Islet of Langerhans (tissue), 1 donor: ENCODE measurements around the gene SYNGR4.

Experiments
- FAIRE-seq: peaks from one replicate; lab custom pipeline; 2011; peaks lifted over from hg19 to GRCh38; lab: Jason Lieb, UNC

Gene SYNGR4

GRCh38 chr19:48341515-48342413, 22.4 kb upstream of the SYNGR4 start:
- FAIRE-seq = no peak

DNA sequence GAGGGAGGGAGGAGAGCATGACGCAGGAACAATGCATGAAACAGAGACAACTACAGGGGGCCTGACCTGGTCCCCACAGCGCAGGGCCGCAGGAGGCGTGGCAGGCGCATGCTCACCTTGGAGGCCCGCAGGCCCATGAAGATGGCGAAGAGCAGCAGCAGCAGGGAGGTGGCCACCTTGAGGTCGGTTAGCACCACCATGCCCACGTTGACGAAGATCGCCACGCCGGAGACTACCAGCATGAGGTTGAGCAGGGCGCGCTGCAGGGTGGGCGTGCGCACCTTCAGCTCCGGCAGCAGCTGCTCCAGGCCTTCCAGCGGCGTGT, 21.8 kb upstream of the SYNGR4 start:
- FAIRE-seq = no peak

DNA sequence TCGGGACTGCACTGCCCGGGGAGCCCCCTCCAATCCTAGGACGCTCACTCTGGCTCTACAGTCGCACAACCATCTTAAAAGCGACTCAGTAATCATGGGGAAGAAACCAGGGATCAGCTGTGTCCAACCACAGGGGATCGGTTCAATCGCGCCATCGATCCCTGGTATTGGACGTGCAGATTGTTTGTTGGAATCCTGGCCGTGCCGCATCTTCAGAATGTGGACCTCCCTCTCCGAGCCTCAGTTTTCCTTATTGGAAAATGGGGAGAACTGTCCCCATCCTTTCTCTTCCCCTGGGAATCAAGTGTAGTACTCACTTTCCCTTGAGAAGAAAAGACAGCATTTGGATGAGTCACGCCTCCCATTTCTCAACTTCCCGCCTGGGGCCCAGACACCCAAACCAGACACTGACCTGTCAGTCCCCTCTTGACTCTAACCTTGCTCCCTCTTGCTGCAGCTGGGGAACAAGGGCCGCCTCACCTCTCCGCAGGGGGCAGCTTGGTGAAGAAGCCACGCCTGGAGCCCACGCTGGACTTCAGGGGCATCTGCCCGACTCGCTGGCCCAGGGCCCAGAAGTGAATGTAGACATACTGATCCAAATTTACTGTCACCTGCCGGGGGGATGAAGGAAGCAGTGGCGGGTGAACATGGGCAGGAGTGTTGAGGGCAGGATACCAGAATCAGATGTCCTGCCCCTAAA, 21.2 kb upstream of the SYNGR4 start:
- no peak for FAIRE-seq

- FAIRE-seq = no peak
Observed at GRCh38 chr19:48344892-48345291, 19.3 kb upstream of the SYNGR4 start.

DNA sequence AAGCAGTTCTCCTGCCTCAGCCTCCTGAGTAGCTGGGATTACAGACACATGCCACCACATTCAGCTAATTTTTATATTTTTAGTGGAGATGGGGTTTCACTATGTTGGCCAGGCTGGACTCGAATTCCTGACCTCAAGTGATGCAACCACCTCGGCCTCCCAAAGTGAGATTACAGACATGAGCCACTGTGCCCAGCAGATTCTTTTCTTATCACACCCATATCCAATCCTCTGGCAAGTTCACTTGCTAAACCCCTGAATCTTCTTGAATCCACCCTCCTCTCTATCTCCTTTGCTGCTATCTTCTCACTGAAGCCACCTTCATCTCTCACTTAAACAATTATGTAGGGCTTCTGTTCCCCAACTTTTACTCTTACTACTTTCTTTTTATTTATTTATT, 18.0 kb upstream of the SYNGR4 start:
- FAIRE-seq = no peak

GRCh38 chr19:48348045-48348444, 16.1 kb upstream of the SYNGR4 start:
- no peak for FAIRE-seq

DNA sequence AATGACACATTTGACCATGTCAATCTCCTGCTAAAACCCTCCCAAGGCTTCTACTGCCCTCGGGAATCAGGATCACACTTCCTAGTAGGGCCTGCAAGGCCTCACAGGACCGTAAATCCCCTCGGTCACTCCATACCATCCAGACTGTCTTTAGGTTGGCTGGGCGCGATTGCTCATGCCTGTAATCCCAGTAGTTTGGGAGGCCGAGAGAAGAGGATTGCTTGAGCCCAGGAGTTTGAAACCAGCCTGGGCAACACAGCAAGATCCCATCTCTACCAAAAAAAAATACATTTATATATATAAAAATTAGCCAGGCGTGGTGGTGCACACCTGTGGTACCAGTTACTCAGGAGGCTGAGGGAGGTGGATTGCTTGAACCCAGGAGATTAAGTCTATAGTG, 15.4 kb upstream of the SYNGR4 start:
- FAIRE-seq = no peak

DNA sequence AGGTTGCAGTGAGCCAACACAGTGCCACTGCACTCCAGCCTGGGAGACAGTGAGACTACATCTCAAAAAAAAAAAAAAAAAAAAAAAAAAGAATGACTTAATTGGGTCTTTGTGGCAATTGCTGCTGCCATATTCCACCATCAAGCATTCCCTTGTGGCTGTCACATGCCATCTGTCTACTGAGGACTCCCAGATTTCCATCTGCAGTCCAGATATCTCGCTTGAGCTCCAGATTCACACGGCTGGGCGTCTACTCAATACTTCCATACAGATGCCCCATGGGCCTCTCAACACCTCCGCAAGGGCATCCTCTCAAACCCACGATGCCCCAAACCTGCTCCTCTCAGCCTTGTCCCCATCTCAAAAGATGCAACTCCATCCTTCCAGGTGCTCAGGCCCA, 13.3 kb upstream of the SYNGR4 start:
- no peak for FAIRE-seq

GRCh38 chr19:48351341-48351752, 12.8 kb upstream of the SYNGR4 start:
- no peak for FAIRE-seq

GRCh38 chr19:48353677-48354076, 10.5 kb upstream of the SYNGR4 start:
- no peak for FAIRE-seq

- FAIRE-seq = no peak
Observed at GRCh38 chr19:48354332-48354992, 9.7 kb upstream of the SYNGR4 start.

DNA sequence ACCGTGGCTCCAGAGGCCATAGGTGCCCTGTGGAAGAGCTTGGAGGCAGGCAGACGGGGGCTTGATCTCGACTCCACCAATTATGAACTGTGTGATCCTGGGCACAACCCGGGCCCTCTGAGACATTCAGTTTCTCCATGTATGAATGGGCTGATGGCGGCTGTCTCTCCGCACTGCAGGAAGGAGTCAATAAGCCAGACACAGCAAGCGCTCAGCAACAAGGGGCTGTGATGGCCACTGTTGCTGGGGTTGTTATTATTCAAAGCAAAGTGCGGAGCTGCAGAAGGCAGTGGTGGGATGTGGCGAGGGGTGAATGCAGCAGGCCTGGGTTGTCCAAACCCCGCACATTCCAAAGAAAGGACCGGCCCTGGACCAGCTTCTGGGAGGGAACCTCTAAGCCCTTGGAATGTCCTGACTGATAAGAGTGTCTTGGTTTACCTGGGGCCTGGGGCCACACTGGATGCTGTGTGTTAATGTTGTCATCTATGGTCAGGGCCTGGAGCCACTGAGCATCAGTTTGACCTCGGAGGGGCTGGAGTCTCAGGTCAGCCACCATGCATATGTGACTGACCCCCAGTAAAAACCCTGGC, 8.7 kb upstream of the SYNGR4 start:
- no peak for FAIRE-seq

GRCh38 chr19:48359123-48359522, 5.0 kb upstream of the SYNGR4 start:
- FAIRE-seq = no peak

DNA sequence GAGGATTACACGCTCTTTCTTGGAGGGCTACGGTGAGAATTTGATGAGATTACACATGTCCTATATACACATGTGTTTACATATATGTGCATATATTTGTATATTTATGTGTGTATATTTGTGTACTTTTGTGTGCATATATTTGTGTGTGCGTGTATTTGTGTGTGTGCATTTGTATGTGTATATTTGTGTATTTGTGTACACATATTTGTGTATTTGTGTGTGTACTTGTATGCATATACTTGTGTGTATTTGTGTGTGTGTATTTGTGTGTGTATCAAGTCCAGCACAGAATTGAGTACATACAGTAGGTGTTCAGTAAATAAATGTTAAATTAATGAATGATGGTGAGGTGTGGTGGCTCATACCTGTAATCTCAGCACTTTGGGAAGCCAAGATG, 2.3 kb upstream of the SYNGR4 start:
- FAIRE-seq = no peak

DNA sequence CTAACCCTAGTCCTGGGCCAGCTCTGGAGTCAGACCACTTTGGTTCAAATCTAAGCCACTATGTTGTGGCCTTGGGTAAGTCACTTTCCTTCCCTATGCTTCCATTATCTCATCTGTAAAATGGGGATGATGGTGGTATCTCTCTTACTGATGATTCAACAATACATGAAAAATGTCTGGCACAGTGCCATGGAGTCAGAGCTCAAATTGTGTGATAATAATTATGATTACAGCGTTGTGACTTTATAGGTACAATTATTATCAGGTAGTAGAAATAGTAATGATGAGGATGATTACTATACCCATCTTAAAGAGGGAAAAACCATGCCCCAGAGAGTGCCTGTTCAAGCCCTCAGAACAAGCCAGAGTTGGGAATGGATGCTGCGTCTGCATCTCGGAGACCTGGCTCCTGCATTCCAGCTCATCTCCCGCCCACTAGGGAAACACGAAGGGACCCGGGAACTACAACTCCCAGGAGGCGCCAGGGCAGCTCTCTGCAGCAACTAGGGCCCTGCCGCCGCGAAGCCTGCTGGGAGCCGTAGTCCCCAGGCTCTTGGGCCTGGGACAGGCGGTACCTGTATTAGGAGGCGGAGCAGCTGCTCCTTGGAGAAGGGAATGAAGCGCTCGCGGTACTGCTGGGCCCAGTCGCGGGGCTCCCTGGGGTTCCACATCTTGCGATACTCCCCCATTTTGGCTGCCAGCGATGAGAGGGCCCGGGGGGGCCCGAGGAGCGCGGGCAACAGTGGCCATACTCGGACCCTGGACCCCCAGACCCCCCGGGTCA, 1.3 kb upstream of the SYNGR4 start:
- no peak for FAIRE-seq

DNA sequence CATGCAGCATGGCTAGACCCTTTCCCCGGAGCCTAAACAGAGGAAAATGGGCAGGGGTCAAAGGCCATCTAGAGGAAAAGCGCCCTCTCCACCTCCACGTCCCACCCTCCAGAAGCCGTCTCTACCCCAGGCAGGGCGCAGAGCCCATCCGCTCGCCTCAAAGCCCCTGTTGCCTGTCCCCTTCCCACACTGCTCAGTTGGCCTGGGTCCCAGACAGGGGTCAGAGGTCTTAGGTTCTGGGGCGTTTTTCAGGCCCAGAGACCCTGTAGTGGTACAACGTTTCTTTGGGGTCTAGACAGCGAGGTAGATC, 712 bp upstream of the SYNGR4 start:
- FAIRE-seq = no peak

- no peak for FAIRE-seq
Observed at GRCh38 chr19:48364598-48365348, 606 bp downstream of the SYNGR4 start.

DNA sequence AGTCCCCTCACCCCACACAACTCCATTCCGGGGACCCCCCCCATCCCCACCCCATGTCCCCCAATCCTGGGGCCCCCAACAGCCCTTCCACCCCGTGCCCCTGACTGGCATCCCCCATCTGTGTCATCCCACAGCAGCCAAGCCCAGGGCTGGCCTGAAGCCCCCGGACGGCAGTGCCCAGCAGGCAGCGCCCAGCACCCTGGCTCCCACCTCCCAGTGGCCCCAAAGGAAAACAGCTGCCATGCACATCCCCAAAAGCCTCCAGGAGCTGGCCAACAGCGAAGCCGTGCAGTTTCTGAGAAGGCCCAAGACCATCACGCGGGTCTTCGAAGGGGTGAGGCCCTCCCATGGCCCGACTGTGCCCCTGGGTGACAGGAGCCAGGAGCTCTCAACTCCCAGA, 1.4 kb downstream of the SYNGR4 start:
- no peak for FAIRE-seq

DNA sequence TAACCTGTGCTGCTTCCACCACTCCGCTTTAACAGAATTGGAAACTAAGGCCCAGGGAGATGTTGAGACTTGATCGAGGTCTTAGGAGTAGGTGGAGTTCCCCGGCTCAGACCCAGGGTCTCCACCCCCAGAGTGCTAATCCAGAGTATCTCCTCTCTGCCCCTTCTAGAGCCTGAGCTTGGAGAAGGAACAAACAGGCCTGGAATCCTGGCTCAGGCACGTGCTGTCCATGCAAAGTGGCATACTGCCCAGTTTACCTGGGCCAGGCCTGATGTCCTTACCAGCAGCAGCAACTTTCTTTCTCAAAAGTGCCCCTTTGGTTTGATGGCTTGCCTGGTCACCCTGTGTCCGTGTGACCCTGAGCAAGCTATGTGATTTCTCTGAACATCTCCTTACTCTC, 3.7 kb downstream of the SYNGR4 start:
- no peak for FAIRE-seq

GRCh38 chr19:48368936-48369335, 4.8 kb downstream of the SYNGR4 start:
- FAIRE-seq = no peak

- no peak for FAIRE-seq
Observed at GRCh38 chr19:48370955-48371354, 6.8 kb downstream of the SYNGR4 start.

DNA sequence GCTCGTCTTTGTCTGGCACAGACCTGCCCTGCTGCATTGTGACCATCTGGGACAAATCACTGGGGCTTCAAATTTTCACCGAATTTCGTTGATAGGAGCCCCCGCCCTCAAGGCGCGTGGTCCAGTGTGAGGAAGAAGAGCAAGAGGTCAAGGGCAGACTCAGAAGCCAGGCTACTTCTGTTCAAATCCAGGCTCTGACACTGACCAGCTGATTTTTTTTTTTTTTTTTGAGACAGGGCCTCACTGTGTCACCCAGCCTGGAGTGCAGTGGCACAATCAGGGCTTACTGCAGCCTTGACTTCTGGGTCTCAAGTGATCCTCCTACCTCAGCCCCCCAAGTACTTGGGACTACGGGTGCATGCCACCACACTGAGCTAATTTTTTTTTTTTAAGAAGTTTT, 7.2 kb downstream of the SYNGR4 start:
- no peak for FAIRE-seq
